Omental fat pad (tissue), 4 donors: Measurements from ENCODE around the gene DBNDD2. TPM values are rescaled to one million over a fixed set of nuclear protein-coding genes. Genes with fewer than 3 reads are reported as not detected.

Experiments
- ATAC-seq: fragments of 150-250 bp; one replicate; pipeline ENCODE4 v1.9.1; 2016; ENCODE audit warnings: mild to moderate bottlenecking, moderate library complexity; ENCODE audit not compliant: low FRiP score
- DNase-seq: peaks from one replicate; pipeline ENCODE4 v3.0.0-alpha.2; 2019; ENCODE audit warnings: low spot score
- CTCF ChIP-seq, 3 donors: fragments of 450-650 bp; IDR thresholded peaks; one replicate each; pipeline ENCODE4 v1.5.1; 2016 to 2017; ENCODE audit warnings: antibody characterized with exemption in 3 of 3, mild to moderate bottlenecking in 3 of 3, moderate library complexity in 2 of 3
- total RNA-seq, 4 donors: library from RNA; depleted of rRNA; stranded (reverse); fragments of >200 nt; gene quantifications; one replicate each; pipeline ENCODE4 v1.1.0, GENCODE V29; 2016

DBNDD2 gene
- total RNA-seq, 4 donors from 2014 or later = 20.7 to 45.7 (median 27.9) TPM

- DNase-seq (no peak), ATAC-seq (no peak)
- no peak for TF ChIP-seq CTCF (IDR thresholded peaks at IDR 0.05)
Measured at GRCh38 chr20:45413479-45413878, 5.4 kb downstream of the DBNDD2 start.

GRCh38 chr20:45415822-45416637, 7.9 kb downstream of the DBNDD2 start, which contains the start of gene PIGT:
TSS of gene PIGT (plus strand) at chr20:45416141. CDS start at chr20:45416157, 16 bp downstream.
- ATAC-seq = peak; percentile 83

GRCh38 chr20:45416917-45417316, 8.8 kb downstream of the DBNDD2 start:
- no peak for TF ChIP-seq CTCF (IDR thresholded peaks at IDR 0.05)

More at GRCh38 chr20:45415822-45416637, 7.9 kb downstream of the DBNDD2 start, which contains the start of gene PIGT:
- DNase-seq = peak; percentile 75
- no peak for TF ChIP-seq CTCF (IDR thresholded peaks at IDR 0.05)

GRCh38 chr20:45419188-45420091, 11.4 kb downstream of the DBNDD2 start:
- DNase-seq = no peak
- no peak for TF ChIP-seq CTCF (IDR thresholded peaks at IDR 0.05)
- peak; percentile 45 for ATAC-seq

More at GRCh38 chr20:45416917-45417316, 8.8 kb downstream of the DBNDD2 start:
- ATAC-seq = no peak
- no peak for DNase-seq

DNA sequence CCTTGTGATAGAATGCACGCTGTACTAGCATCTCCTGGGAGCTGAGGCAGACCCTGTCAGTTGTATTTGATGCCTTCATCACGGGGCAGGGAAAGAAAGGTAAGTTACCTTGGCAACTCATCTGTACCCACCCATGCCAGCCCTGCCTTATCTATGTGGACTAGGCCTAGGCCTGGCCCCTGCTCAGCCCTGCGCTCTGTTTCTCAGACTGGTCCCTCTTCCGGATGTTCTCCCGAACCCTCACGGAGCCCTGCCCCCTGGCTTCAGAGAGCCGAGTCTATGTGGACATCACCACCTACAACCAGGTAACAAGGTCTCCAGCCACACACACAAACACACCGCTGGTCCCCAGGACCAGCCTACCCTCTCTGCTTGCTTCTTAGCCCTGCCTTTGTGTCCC, 12.0 kb downstream of the DBNDD2 start:
- ATAC-seq (no peak), DNase-seq (no peak)
- no peak for TF ChIP-seq CTCF (IDR thresholded peaks at IDR 0.05)

DNA sequence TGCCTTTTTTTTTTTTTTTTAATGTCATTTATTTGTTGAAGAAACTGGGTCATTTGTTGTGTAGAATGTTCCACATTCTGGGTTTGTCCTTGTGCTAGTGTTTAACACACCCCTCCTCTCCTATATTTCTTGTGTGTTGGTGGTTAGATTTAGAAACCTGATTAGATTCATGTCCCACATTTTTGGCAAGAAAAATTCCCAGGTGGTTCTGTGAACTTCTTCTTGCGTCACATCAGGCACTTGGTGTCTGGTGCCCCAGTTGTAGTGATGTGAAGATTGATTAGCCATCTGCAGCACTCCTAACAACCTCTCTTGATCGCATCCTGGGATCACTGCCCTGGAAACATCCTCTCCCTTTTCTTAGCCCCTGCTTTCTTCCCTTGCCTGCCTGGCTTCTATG, 15.6 kb downstream of the DBNDD2 start:
- no peak for TF ChIP-seq CTCF (IDR thresholded peaks at IDR 0.05)
- ATAC-seq (no peak), DNase-seq (no peak)
